HEK293T (cell line): ENCODE results near the gene PTPN13.

Experiments
- CTCF ChIA-PET: fragments of 350-600 bp; formaldehyde crosslinking; extraction: SDS; loops from one replicate; lab custom pipeline; 2021; ENCODE audit warnings: antibody characterized with exemption, inconsistent platforms; lab: Yijun Ruan, JAX
- POLR2A ChIA-PET: fragments of 350-600 bp; formaldehyde crosslinking; extraction: SDS; loops from one replicate; lab custom pipeline; 2020; ENCODE audit warnings: antibody characterized with exemption, inconsistent platforms; lab: Yijun Ruan, JAX
- DNase-seq: peaks from one replicate; pipeline ENCODE4 v3.0.0; 2012; ENCODE audit warnings: mixed read lengths; ENCODE audit errors: extremely low spot score
- ARNT ChIP-seq: fragments of 450-650 bp; IDR thresholded peaks from 2 replicates; pipeline ENCODE4 v1.6.1; 2017; ENCODE audit warnings: mild to moderate bottlenecking
- BHLHE40 ChIP-seq: fragments of 450-650 bp; IDR thresholded peaks from 2 replicates; pipeline ENCODE4 v1.6.1; 2016; ENCODE audit warnings: mild to moderate bottlenecking, moderate library complexity, borderline replicate concordance
- CTBP1 ChIP-seq: fragments of 450-650 bp; IDR thresholded peaks from 2 replicates; pipeline ENCODE4 v1.6.1; 2016; ENCODE audit warnings: borderline replicate concordance
- ELF4 ChIP-seq: fragments of 450-650 bp; IDR thresholded peaks from 2 replicates; pipeline ENCODE4 v1.6.1; 2017; ENCODE audit warnings: antibody characterized with exemption
- FOXA1 ChIP-seq: fragments of 450-650 bp; IDR thresholded peaks from 2 replicates; pipeline ENCODE4 v1.6.1; 2016; ENCODE audit warnings: mild to moderate bottlenecking
- FOXK2 ChIP-seq: fragments of 450-650 bp; IDR thresholded peaks from 2 replicates; pipeline ENCODE4 v1.6.1; 2016; ENCODE audit warnings: mild to moderate bottlenecking
- FOXM1 ChIP-seq: fragments of 450-650 bp; IDR thresholded peaks from 2 replicates; pipeline ENCODE4 v1.6.1; 2017; ENCODE audit warnings: mild to moderate bottlenecking, borderline replicate concordance
- HDGF ChIP-seq: fragments of 450-650 bp; IDR thresholded peaks from 2 replicates; pipeline ENCODE4 v1.6.1; 2017; ENCODE audit warnings: antibody characterized with exemption, borderline replicate concordance
- L3MBTL2 ChIP-seq: fragments of 450-650 bp; conservative IDR thresholded peaks from 2 replicates; pipeline ENCODE4 v1.6.1; 2016; ENCODE audit warnings: mild to moderate bottlenecking
- LEF1 ChIP-seq: fragments of 450-650 bp; IDR thresholded peaks from 2 replicates; pipeline ENCODE4 v1.6.1; 2017; ENCODE audit warnings: mild to moderate bottlenecking, borderline replicate concordance
- NFRKB ChIP-seq: fragments of 450-650 bp; IDR thresholded peaks from 2 replicates; pipeline ENCODE4 v1.6.1; 2016; ENCODE audit warnings: mild to moderate bottlenecking, moderate library complexity
- PKNOX1 ChIP-seq: fragments of 450-650 bp; IDR thresholded peaks from 2 replicates; pipeline ENCODE4 v1.6.1; 2016
- SP1 ChIP-seq: fragments of 450-650 bp; IDR thresholded peaks from 2 replicates; pipeline ENCODE4 v1.6.1; 2017
- SUZ12 ChIP-seq: fragments of 450-650 bp; IDR thresholded peaks from 2 replicates; pipeline ENCODE4 v1.6.1; 2016; ENCODE audit warnings: mild to moderate bottlenecking
- TARDBP ChIP-seq: fragments of 450-650 bp; IDR thresholded peaks from 2 replicates; pipeline ENCODE4 v1.6.1; 2016
- ZNF384 ChIP-seq: fragments of 450-650 bp; IDR thresholded peaks from 2 replicates; pipeline ENCODE4 v1.6.1; 2016

The PTPN13 gene

GRCh38 chr4:86741846-86742245, 147.7 kb downstream of the PTPN13 start:
- ChIA-PET CTCF (no interaction called here), POLR2A (no interaction called here)
- TF ChIP-seq HDGF (no peak), L3MBTL2 (no peak), PKNOX1 (no peak), FOXA1 (no peak), ARNT (no peak), BHLHE40 (no peak), FOXM1 (no peak), ZNF384 (no peak), LEF1 (no peak), NFRKB (no peak), CTBP1 (no peak), ELF4 (no peak), FOXK2 (no peak), SUZ12 (no peak), SP1 (no peak), TARDBP (no peak)
- no peak for DNase-seq

GRCh38 chr4:86744570-86744969, 150.5 kb downstream of the PTPN13 start:
- DNase-seq: no peak
- POLR2A ChIA-PET: no interaction called here
- TF ChIP-seq LEF1 (no peak), SP1 (no peak), ARNT (no peak), TARDBP (no peak)
- CTCF ChIA-PET: no interaction called here

- CTCF ChIA-PET: no interaction called here
- POLR2A ChIA-PET: no interaction called here
- TF ChIP-seq FOXK2 (no peak), PKNOX1 (no peak), LEF1 (no peak), NFRKB (no peak), TARDBP (no peak), ARNT (no peak), L3MBTL2 (no peak), SUZ12 (no peak)
- DNase-seq: no peak
Observed at GRCh38 chr4:86749121-86749520, 155.0 kb downstream of the PTPN13 start.

GRCh38 chr4:86755388-86755787, 161.3 kb downstream of the PTPN13 start:
- no peak for DNase-seq
- POLR2A ChIA-PET: no interaction called here
- CTCF ChIA-PET: no interaction called here
- TF ChIP-seq TARDBP (no peak), FOXM1 (no peak), FOXK2 (no peak)

- POLR2A ChIA-PET: no interaction called here
Observed at GRCh38 chr4:86757468-86757867, 163.4 kb downstream of the PTPN13 start.

GRCh38 chr4:86759298-86759697, 165.2 kb downstream of the PTPN13 start:
- no peak for DNase-seq
- ChIA-PET POLR2A (no interaction called here), CTCF (interaction anchor here (0.6 kb wide), 1 partner anchor 57 kb away, joined by 3 read pairs; no protein-coding TSS in a partner anchor)
- TF ChIP-seq HDGF (no peak), SP1 (no peak), FOXA1 (no peak), SUZ12 (no peak), FOXM1 (no peak), LEF1 (no peak), FOXK2 (no peak), L3MBTL2 (no peak), BHLHE40 (no peak), CTBP1 (no peak), PKNOX1 (no peak), ELF4 (no peak), TARDBP (no peak)

More at GRCh38 chr4:86757468-86757867, 163.4 kb downstream of the PTPN13 start:
- CTCF ChIA-PET: no interaction called here
- no peak for DNase-seq
- TF ChIP-seq TARDBP (no peak), BHLHE40 (no peak)

- DNase-seq: no peak
- TF ChIP-seq PKNOX1 (no peak), ELF4 (no peak)
- CTCF ChIA-PET: no interaction called here
- POLR2A ChIA-PET: no interaction called here
Observed at GRCh38 chr4:86762649-86763048, 168.5 kb downstream of the PTPN13 start.
